OCI-LY3 (cell line): ENCODE data around the gene RBM6.

Experiments
- H2AFZ ChIP-seq: fragments of 200-600, 300-600 bp; shearing (Covaris generic); 2 replicates; pipeline ENCODE4 v1.6.0; 2014; ENCODE audit warnings: antibody characterized with exemption, low read depth, low read length
- H3K27ac ChIP-seq: fragments of 200-600, 300-600 bp; sonication (generic); 2 replicates; pipeline ENCODE4 v1.5.1; 2014; ENCODE audit warnings: mild to moderate bottlenecking, low read length, moderate library complexity, mixed read lengths
- H3K27me3 ChIP-seq: fragments of 200-600, 300-600 bp; sonication (generic); 2 replicates; pipeline ENCODE4 v1.6.1; 2014; ENCODE audit warnings: low read depth, low read length, mixed read lengths
- H3K36me3 ChIP-seq: fragments of 200-600, 300-600 bp; sonication (generic); replicated peaks from 2 replicates; pipeline ENCODE3; 2014; ENCODE audit warnings: low read depth, low read length, mixed read lengths
- H3K4me1 ChIP-seq: fragments of 300-600, 200-600 bp; sonication (generic); 2 replicates; pipeline ENCODE4 v1.6.1; 2014; ENCODE audit warnings: low read length, mixed read lengths
- H3K4me2 ChIP-seq: fragments of 200-600, 300-600 bp; sonication (generic); 2 replicates; pipeline ENCODE4 v1.6.1; 2014; ENCODE audit warnings: low read length, mixed read lengths
- H3K4me3 ChIP-seq: fragments of 300-600, 200-600 bp; sonication (generic); 2 replicates; pipeline ENCODE4 v1.5.1; 2014; ENCODE audit warnings: antibody characterized with exemption, mild to moderate bottlenecking, low read length, moderate library complexity
- H3K79me2 ChIP-seq: fragments of 300-600, 200-600 bp; shearing (Covaris generic); 2 replicates; pipeline ENCODE4 v1.6.1; 2014; ENCODE audit warnings: mild to moderate bottlenecking, low read length, mixed read lengths
- H3K9ac ChIP-seq: fragments of 300-600, 200-600 bp; shearing (Covaris generic); 2 replicates; pipeline ENCODE4 v1.6.0; 2014; ENCODE audit warnings: mild to moderate bottlenecking, low read length, moderate library complexity
- H3K9me3 ChIP-seq: fragments of 200-600, 300-600 bp; shearing (Covaris generic); 2 replicates; pipeline ENCODE4 v1.6.1; 2014; ENCODE audit warnings: low read length, mixed read lengths; ENCODE audit not compliant: insufficient read depth
- H4K20me1 ChIP-seq: fragments of 200-600, 300-600 bp; sonication (generic); 2 replicates; pipeline ENCODE4 v1.6.1; 2016; ENCODE audit warnings: low read length, mixed read lengths; ENCODE audit not compliant: insufficient read depth
- CTCF ChIP-seq: fragments of 200-600, 300-600 bp; sonication (generic); IDR thresholded peaks from 2 replicates; pipeline ENCODE4 v1.5.1; 2014; ENCODE audit warnings: antibody characterized with exemption, low read length, low read depth
- EZH2phosphoT487 ChIP-seq: fragments of 200-600 bp; shearing (Covaris generic); IDR thresholded peaks from 2 replicates; pipeline ENCODE4 v1.6.1; 2018; ENCODE audit warnings: antibody characterized with exemption, mixed run types, low read depth

RBM6 gene

GRCh38 chr3:49955636-49956035, 15.7 kb downstream of the RBM6 start:
- Histone ChIP-seq H3K4me2 (no peak overlapping the region), H3K36me3 (peaks cover 7% of the 10 kb centered on the region), H4K20me1 (peaks cover 28% of the 10 kb centered on the region), H3K4me3 (no peak overlapping the region), H3K9me3 (no peaks in the 10 kb centered on the region), H3K4me1 (no peaks in the 10 kb centered on the region), H3K27me3 (no peaks in the 10 kb centered on the region), H3K79me2 (peaks cover 99% of the 10 kb centered on the region), H2AFZ (no peak overlapping the region), H3K9ac (no peak overlapping the region), H3K27ac (no peak overlapping the region)
- no peak for TF ChIP-seq CTCF
- TF ChIP-seq EZH2phosphoT487 = no peak

GRCh38 chr3:49966233-49966942, 26.4 kb downstream of the RBM6 start:
- H3K79me2 ChIP-seq = peaks cover 58% of the 10 kb centered on the region
- H2AFZ ChIP-seq = no peak overlapping the region
- H3K27me3 ChIP-seq = no peaks in the 10 kb centered on the region
- no peak overlapping the region for H3K9ac ChIP-seq
- no peak overlapping the region for H3K27ac ChIP-seq
- H3K36me3 ChIP-seq = peaks cover 19% of the 10 kb centered on the region
- H4K20me1 ChIP-seq = peaks cover 16% of the 10 kb centered on the region
- no peak overlapping the region for H3K4me2 ChIP-seq
- no peak for TF ChIP-seq CTCF
- no peak for TF ChIP-seq EZH2phosphoT487
- no peaks in the 10 kb centered on the region for H3K9me3 ChIP-seq
- H3K4me1 ChIP-seq = no peaks in the 10 kb centered on the region
- H3K4me3 ChIP-seq = no peak overlapping the region

GRCh38 chr3:49967291-49967690, 27.3 kb downstream of the RBM6 start:
- TF ChIP-seq EZH2phosphoT487 (no peak), CTCF (no peak)
- H3K4me3 ChIP-seq = no peak overlapping the region
- H2AFZ ChIP-seq = no peak overlapping the region
- peaks cover 16% of the 10 kb centered on the region for H4K20me1 ChIP-seq
- H3K27me3 ChIP-seq = no peaks in the 10 kb centered on the region
- H3K27ac ChIP-seq = no peak overlapping the region
- no peaks in the 10 kb centered on the region for H3K4me1 ChIP-seq
- H3K9me3 ChIP-seq = no peaks in the 10 kb centered on the region
- H3K79me2 ChIP-seq = peaks cover 49% of the 10 kb centered on the region
- no peak overlapping the region for H3K4me2 ChIP-seq
- H3K9ac ChIP-seq = no peak overlapping the region
- H3K36me3 ChIP-seq = peaks cover 20% of the 10 kb centered on the region

GRCh38 chr3:49968346-49968745, 28.4 kb downstream of the RBM6 start:
- TF ChIP-seq EZH2phosphoT487 (no peak), CTCF (no peak)
- Histone ChIP-seq H3K27me3 (no peaks in the 10 kb centered on the region), H3K4me1 (no peaks in the 10 kb centered on the region), H4K20me1 (peaks cover 16% of the 10 kb centered on the region), H2AFZ (no peak overlapping the region), H3K79me2 (peaks cover 48% of the 10 kb centered on the region), H3K36me3 (peaks cover 27% of the 10 kb centered on the region), H3K4me2 (no peak overlapping the region), H3K9me3 (no peaks in the 10 kb centered on the region), H3K9ac (no peak overlapping the region), H3K4me3 (no peak overlapping the region), H3K27ac (no peak overlapping the region)
